Dendritic cell treated with granulocyte-macrophage colony-stimulating factor and Interleukin-4, amounts not matched to agents 40 ng/mL and 50 ng/mL, for 4 days (primary cell): Measurements from ENCODE around the gene TMEM207.
A peak's percentile ranks its signal among the peaks of the same experiment; 100 is the strongest.

Experiments
- H3K27ac Mint-ChIP-seq: one replicate; pipeline ENCODE4 v1.8.0; 2022; ENCODE audit warnings: mild to moderate bottlenecking, mixed read lengths
- H3K27me3 Mint-ChIP-seq: one replicate; pipeline ENCODE4 v1.8.0; 2022; ENCODE audit warnings: mild to moderate bottlenecking, mixed read lengths
- H3K36me3 Mint-ChIP-seq: one replicate; pipeline ENCODE4 v1.8.0; 2022; ENCODE audit warnings: low read depth, mixed read lengths
- H3K4me1 Mint-ChIP-seq: one replicate; pipeline ENCODE4 v1.8.0; 2022; ENCODE audit warnings: low read depth, mixed read lengths
- H3K4me3 Mint-ChIP-seq: one replicate; pipeline ENCODE4 v1.8.0; 2022; ENCODE audit warnings: mild to moderate bottlenecking, moderate library complexity, mixed read lengths
- H3K9me3 Mint-ChIP-seq: one replicate; pipeline ENCODE4 v1.8.0; 2022; ENCODE audit warnings: mixed read lengths
- intact Hi-C: fragments of 100-400 bp; cut with micrococcal nuclease; formaldehyde crosslinking; loops from one replicate; pipeline ENCODE4 v1.15.0; 2022

The TMEM207 gene

GRCh38 chr3:190432216-190432615, 17.5 kb downstream of the TMEM207 start:
- intact Hi-C loops, result no loop called here
- H3K36me3 Mint-ChIP-seq, result no peaks in the 10 kb centered on the region
- H3K9me3 Mint-ChIP-seq, result peaks cover 17% of the 10 kb centered on the region
- H3K4me1 Mint-ChIP-seq, result peaks cover 31% of the 10 kb centered on the region
- H3K4me3 Mint-ChIP-seq, result no peak overlapping the region
- H3K27me3 Mint-ChIP-seq, result peaks cover 6% of the 10 kb centered on the region
- H3K27ac Mint-ChIP-seq, result no peak overlapping the region

- H3K4me3 Mint-ChIP-seq, result no peak overlapping the region
- H3K27ac Mint-ChIP-seq, result no peak overlapping the region
- no peaks in the 10 kb centered on the region for H3K36me3 Mint-ChIP-seq
- peaks cover 3% of the 10 kb centered on the region for H3K27me3 Mint-ChIP-seq
- peaks cover 21% of the 10 kb centered on the region for H3K4me1 Mint-ChIP-seq
- intact Hi-C loops, result no loop called here
- H3K9me3 Mint-ChIP-seq, result peaks cover 17% of the 10 kb centered on the region
Measured at GRCh38 chr3:190430906-190431305, 18.8 kb downstream of the TMEM207 start.

GRCh38 chr3:190429681-190430080, 20.0 kb downstream of the TMEM207 start:
- Mint-ChIP-seq H3K4me3 (no peak overlapping the region), H3K9me3 (peaks cover 13% of the 10 kb centered on the region)

GRCh38 chr3:190426806-190427507, 22.7 kb downstream of the TMEM207 start:
- Mint-ChIP-seq H3K27me3 (peaks cover 2% of the 10 kb centered on the region), H3K4me1 (peaks cover under 1% of the 10 kb centered on the region), H3K9me3 (no peaks in the 10 kb centered on the region), H3K36me3 (no peaks in the 10 kb centered on the region), H3K4me3 (no peak overlapping the region), H3K27ac (no peak overlapping the region)
- intact Hi-C loops, result no loop called here

More at GRCh38 chr3:190429681-190430080, 20.0 kb downstream of the TMEM207 start:
- Mint-ChIP-seq H3K4me1 (peaks cover 16% of the 10 kb centered on the region), H3K27me3 (peaks cover 3% of the 10 kb centered on the region), H3K27ac (no peak overlapping the region), H3K36me3 (no peaks in the 10 kb centered on the region)
- intact Hi-C loops, result no loop called here

GRCh38 chr3:190425833-190426232, 23.9 kb downstream of the TMEM207 start:
- Mint-ChIP-seq H3K27me3 (peaks cover 2% of the 10 kb centered on the region), H3K4me1 (no peaks in the 10 kb centered on the region), H3K9me3 (no peaks in the 10 kb centered on the region), H3K4me3 (no peak overlapping the region), H3K36me3 (no peaks in the 10 kb centered on the region), H3K27ac (no peak overlapping the region)
- intact Hi-C loops, result loop anchor here (2.0 kb wide), 1 partner anchor 459 kb away; no protein-coding TSS in a partner anchor

- Mint-ChIP-seq H3K4me3 (peak overlapping the region; percentile 34), H3K27ac (no peak overlapping the region), H3K36me3 (no peaks in the 10 kb centered on the region), H3K9me3 (no peaks in the 10 kb centered on the region), H3K27me3 (peaks cover 2% of the 10 kb centered on the region), H3K4me1 (no peaks in the 10 kb centered on the region)
- intact Hi-C loops, result loop anchor here (1.0 to 2.0 kb wide), 2 partner anchors 199 to 458 kb away; no protein-coding TSS in a partner anchor
Measured at GRCh38 chr3:190424478-190425439, 24.9 kb downstream of the TMEM207 start.

GRCh38 chr3:190424108-190424477, 25.6 kb downstream of the TMEM207 start:
- Mint-ChIP-seq H3K9me3 (no peaks in the 10 kb centered on the region), H3K27ac (no peak overlapping the region), H3K27me3 (peaks cover 2% of the 10 kb centered on the region), H3K4me3 (no peak overlapping the region), H3K36me3 (no peaks in the 10 kb centered on the region), H3K4me1 (no peaks in the 10 kb centered on the region)
- intact Hi-C loops, result loop anchor here (1.0 to 2.0 kb wide), 2 partner anchors 199 to 457 kb away; no protein-coding TSS in a partner anchor

GRCh38 chr3:190414297-190414696, 35.4 kb downstream of the TMEM207 start:
- Mint-ChIP-seq H3K9me3 (peaks cover 32% of the 10 kb centered on the region), H3K27me3 (no peaks in the 10 kb centered on the region), H3K36me3 (no peaks in the 10 kb centered on the region), H3K4me3 (no peak overlapping the region), H3K4me1 (no peaks in the 10 kb centered on the region), H3K27ac (no peak overlapping the region)
- intact Hi-C loops, result no loop called here

- Mint-ChIP-seq H3K27me3 (no peaks in the 10 kb centered on the region), H3K4me1 (no peaks in the 10 kb centered on the region), H3K9me3 (no peaks in the 10 kb centered on the region), H3K4me3 (no peak overlapping the region), H3K36me3 (no peaks in the 10 kb centered on the region), H3K27ac (no peak overlapping the region)
- intact Hi-C loops, result no loop called here
Measured at GRCh38 chr3:190404715-190405114, 45.0 kb downstream of the TMEM207 start.

GRCh38 chr3:190401963-190402362, 47.7 kb downstream of the TMEM207 start:
- no peaks in the 10 kb centered on the region for H3K9me3 Mint-ChIP-seq
- no peak overlapping the region for H3K4me3 Mint-ChIP-seq
- intact Hi-C loops, result no loop called here
- H3K27me3 Mint-ChIP-seq, result no peaks in the 10 kb centered on the region
- H3K4me1 Mint-ChIP-seq, result no peaks in the 10 kb centered on the region
- no peak overlapping the region for H3K27ac Mint-ChIP-seq
- no peaks in the 10 kb centered on the region for H3K36me3 Mint-ChIP-seq

- intact Hi-C loops, result no loop called here
- Mint-ChIP-seq H3K4me3 (no peak overlapping the region), H3K36me3 (no peaks in the 10 kb centered on the region), H3K9me3 (no peaks in the 10 kb centered on the region), H3K27ac (no peak overlapping the region), H3K4me1 (no peaks in the 10 kb centered on the region), H3K27me3 (no peaks in the 10 kb centered on the region)
Measured at GRCh38 chr3:190399677-190400076, 50.0 kb downstream of the TMEM207 start.

- H3K27ac Mint-ChIP-seq, result no peak overlapping the region
- no peak overlapping the region for H3K4me3 Mint-ChIP-seq
- intact Hi-C loops, result no loop called here
- no peaks in the 10 kb centered on the region for H3K36me3 Mint-ChIP-seq
- H3K27me3 Mint-ChIP-seq, result no peaks in the 10 kb centered on the region
- H3K4me1 Mint-ChIP-seq, result no peaks in the 10 kb centered on the region
- no peaks in the 10 kb centered on the region for H3K9me3 Mint-ChIP-seq
Measured at GRCh38 chr3:190397889-190398288, 51.8 kb downstream of the TMEM207 start.

GRCh38 chr3:190396001-190396400, 53.7 kb downstream of the TMEM207 start:
- no peaks in the 10 kb centered on the region for H3K36me3 Mint-ChIP-seq
- H3K4me1 Mint-ChIP-seq, result no peaks in the 10 kb centered on the region
- H3K27me3 Mint-ChIP-seq, result no peaks in the 10 kb centered on the region
- no peak overlapping the region for H3K27ac Mint-ChIP-seq
- no peak overlapping the region for H3K4me3 Mint-ChIP-seq
- intact Hi-C loops, result no loop called here
- no peaks in the 10 kb centered on the region for H3K9me3 Mint-ChIP-seq

- Mint-ChIP-seq H3K4me1 (no peaks in the 10 kb centered on the region), H3K36me3 (no peaks in the 10 kb centered on the region), H3K9me3 (no peaks in the 10 kb centered on the region), H3K27ac (no peak overlapping the region), H3K27me3 (no peaks in the 10 kb centered on the region), H3K4me3 (no peak overlapping the region)
- intact Hi-C loops, result loop anchor here (10.0 kb wide), 1 partner anchor 424 kb away; no protein-coding TSS in a partner anchor
Measured at GRCh38 chr3:190388703-190389102, 61.0 kb downstream of the TMEM207 start.
